Measurements from ENCODE around the gene TGFA. TPM values are rescaled to one million over a fixed set of nuclear protein-coding genes. Genes with fewer than 3 reads are reported as not detected.
A peak's percentile ranks its signal among the peaks of the same experiment; 100 is the strongest.

Gene TGFA
- total and polyA plus RNA-seq, 2 donors (not counting 1 experiment from before 2014, with no cell fraction given), result 0.06 TPM; not detected in 1

DNA sequence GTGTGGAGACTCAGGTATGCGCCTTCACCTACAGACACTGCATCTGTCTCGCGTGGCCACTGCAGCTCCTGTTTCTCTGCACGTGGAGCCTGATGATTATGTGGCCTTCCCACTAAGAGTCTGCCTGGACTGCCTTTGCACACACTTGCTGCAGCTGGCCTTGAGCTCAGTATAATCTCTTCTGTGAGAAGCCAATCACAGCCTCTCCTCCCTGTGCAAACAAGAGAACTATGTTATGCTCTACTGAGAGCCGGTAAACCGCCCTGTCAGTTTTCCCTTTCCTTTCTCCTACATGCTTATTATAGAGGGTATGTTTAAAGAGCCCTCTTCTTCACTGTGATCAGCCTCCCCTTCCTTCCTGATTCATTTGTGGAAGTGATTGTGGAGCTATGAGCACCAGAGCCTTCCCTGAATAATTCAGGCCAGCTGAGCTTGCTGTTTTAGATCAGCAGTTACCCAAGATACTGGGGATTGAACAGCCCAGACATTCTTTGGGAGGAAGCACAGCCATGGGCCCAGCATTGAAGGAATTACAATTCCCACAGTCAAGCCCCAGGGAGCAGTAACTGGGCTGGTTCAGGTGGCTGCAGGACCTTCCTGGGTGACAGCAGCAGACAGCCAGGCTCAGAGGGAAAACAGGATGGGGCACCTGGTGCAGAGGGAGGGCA, 3.7 kb upstream of the TGFA start:
- Histone ChIP-seq H3K36me3 (ENCODE audit: control insufficient read depth, insufficient read depth, low read length) (no peaks in the 10 kb centered on the region), H2AFZ (ENCODE audit: low read length) (no peak overlapping the region), H3K4me3 (replicated peaks in 1 of 4; ENCODE audit: control extremely low read depth in 1 of 4, insufficient read depth in 1 of 4, low read depth in 3 of 4, low read length in 4 of 4) (no peak overlapping the region), H3K9ac (ENCODE audit: insufficient read depth, low read length) (no peak overlapping the region), H3K27ac (ENCODE audit: insufficient read depth, low read length) (no peak overlapping the region), H3K4me1 (ENCODE audit: control insufficient read depth, extremely low read depth, insufficient read depth, low read length) (no peaks in the 10 kb centered on the region), H4K20me1 (ENCODE audit: control insufficient read depth, extremely low read depth, insufficient read depth, low read length) (no peaks in the 10 kb centered on the region), H3K79me2 (ENCODE audit: control insufficient read depth, insufficient read depth, low read length) (no peaks in the 10 kb centered on the region), H3K4me2 (ENCODE audit: extremely low read depth, insufficient read depth, low read length) (no peak overlapping the region), H3K27me3 (ENCODE audit: control insufficient read depth, insufficient read depth, low read length) (peaks cover 15% of the 10 kb centered on the region), H3K9me3 (ENCODE audit: control insufficient read depth, insufficient read depth, low read depth, low read length) (no peaks in the 10 kb centered on the region)
- TF ChIP-seq EZH2 (IDR thresholded peaks at IDR 0.05; ENCODE audit: low read length, missing control alignments) (no peak), CTCF (conservative IDR thresholded peaks at IDR 0.05 in 1 of 2, IDR thresholded peaks at IDR 0.05 in 1 of 2; ENCODE audit: low read depth in 1 of 2, low read length in 2 of 2) (no peak)
- DNase-seq (ENCODE audit: low read depth in 2 of 2), result no peak

DNA sequence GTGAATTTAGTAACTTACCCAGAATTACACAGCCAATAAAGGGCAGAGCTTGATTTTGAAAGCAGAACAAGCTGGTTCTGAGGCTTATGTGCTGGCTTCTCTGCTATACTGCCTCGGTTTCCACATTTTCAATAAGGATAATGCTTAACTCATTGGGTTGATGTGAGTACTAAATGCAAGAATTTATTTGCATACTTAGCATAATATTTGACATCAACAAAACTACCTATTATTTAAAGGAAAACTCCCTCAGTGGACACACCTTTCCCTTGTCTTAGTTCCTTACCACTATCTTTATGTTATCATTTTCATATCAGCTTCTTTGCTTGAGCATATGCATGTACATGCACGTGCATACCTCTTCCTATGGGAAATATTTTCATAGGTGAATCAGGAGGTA, 3.0 kb upstream of the TGFA start:
- Histone ChIP-seq H3K4me2 (ENCODE audit: extremely low read depth, insufficient read depth, low read length) (no peak overlapping the region), H3K4me3 (replicated peaks in 1 of 4; ENCODE audit: control extremely low read depth in 1 of 4, insufficient read depth in 1 of 4, low read depth in 3 of 4, low read length in 4 of 4) (no peak overlapping the region)
- no peak for TF ChIP-seq CTCF (conservative IDR thresholded peaks at IDR 0.05 in 1 of 2, IDR thresholded peaks at IDR 0.05 in 1 of 2; ENCODE audit: low read depth in 1 of 2, low read length in 2 of 2)
- no peak for TF ChIP-seq EZH2 (IDR thresholded peaks at IDR 0.05; ENCODE audit: low read length, missing control alignments)

DNA sequence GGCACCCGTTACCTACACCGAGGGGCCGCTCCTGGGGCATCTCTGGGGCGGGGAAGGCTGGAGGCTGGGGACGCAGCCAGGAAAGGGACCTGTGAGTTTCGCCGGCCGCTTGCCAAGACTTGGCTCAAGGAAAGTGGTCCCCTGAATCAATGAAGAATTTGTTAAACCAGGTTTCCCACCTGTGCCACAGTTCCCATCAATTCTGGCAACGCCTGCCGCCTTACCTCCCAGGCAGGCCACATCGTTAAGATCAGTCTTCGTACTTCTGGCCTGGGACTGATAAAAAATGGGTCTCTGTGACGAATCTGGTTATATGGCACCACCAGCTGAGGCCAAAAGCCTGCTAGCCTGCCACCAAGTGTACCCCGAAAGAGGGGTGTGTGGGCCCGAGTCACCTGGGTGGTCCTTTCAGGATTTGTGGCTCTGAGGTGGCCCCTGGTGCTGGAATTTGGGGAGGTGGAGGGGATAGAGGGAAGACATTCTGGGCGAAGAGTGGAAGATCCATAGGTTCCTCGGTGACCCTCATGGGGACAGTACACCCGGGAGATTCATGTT, 789 bp upstream of the TGFA start:
- no peak overlapping the region for H3K27ac ChIP-seq (ENCODE audit: insufficient read depth, low read length)
- no peak overlapping the region for H3K9ac ChIP-seq (ENCODE audit: insufficient read depth, low read length)
- TF ChIP-seq EZH2 (IDR thresholded peaks at IDR 0.05; ENCODE audit: low read length, missing control alignments) (no peak), CTCF (conservative IDR thresholded peaks at IDR 0.05 in 1 of 2, IDR thresholded peaks at IDR 0.05 in 1 of 2; ENCODE audit: low read depth in 1 of 2, low read length in 2 of 2) (no peak)
- H3K79me2 ChIP-seq (ENCODE audit: control insufficient read depth, insufficient read depth, low read length), result no peaks in the 10 kb centered on the region
- peak overlapping the region; percentile 64 for H3K4me2 ChIP-seq (ENCODE audit: extremely low read depth, insufficient read depth, low read length)
- H2AFZ ChIP-seq (ENCODE audit: low read length), result no peak overlapping the region
- H3K4me1 ChIP-seq (ENCODE audit: control insufficient read depth, extremely low read depth, insufficient read depth, low read length), result no peaks in the 10 kb centered on the region
- no peaks in the 10 kb centered on the region for H4K20me1 ChIP-seq (ENCODE audit: control insufficient read depth, extremely low read depth, insufficient read depth, low read length)
- no peak for DNase-seq (ENCODE audit: low read depth in 2 of 2)
- peak overlapping the region; percentile 10 to 55 (median 21) for H3K4me3 ChIP-seq (replicated peaks in 1 of 4; ENCODE audit: control extremely low read depth in 1 of 4, insufficient read depth in 1 of 4, low read depth in 3 of 4, low read length in 4 of 4)
- H3K36me3 ChIP-seq (ENCODE audit: control insufficient read depth, insufficient read depth, low read length), result no peaks in the 10 kb centered on the region
- peaks cover 21% of the 10 kb centered on the region for H3K27me3 ChIP-seq (ENCODE audit: control insufficient read depth, insufficient read depth, low read length)
- no peaks in the 10 kb centered on the region for H3K9me3 ChIP-seq (ENCODE audit: control insufficient read depth, insufficient read depth, low read depth, low read length)

More for the DNA sequence above, 3.0 kb upstream of the TGFA start:
- no peaks in the 10 kb centered on the region for H3K79me2 ChIP-seq (ENCODE audit: control insufficient read depth, insufficient read depth, low read length)
- no peaks in the 10 kb centered on the region for H3K4me1 ChIP-seq (ENCODE audit: control insufficient read depth, extremely low read depth, insufficient read depth, low read length)
- H3K36me3 ChIP-seq (ENCODE audit: control insufficient read depth, insufficient read depth, low read length), result no peaks in the 10 kb centered on the region
- no peaks in the 10 kb centered on the region for H3K9me3 ChIP-seq (ENCODE audit: control insufficient read depth, insufficient read depth, low read depth, low read length)
- no peak for DNase-seq (ENCODE audit: low read depth in 2 of 2)
- H3K27ac ChIP-seq (ENCODE audit: insufficient read depth, low read length), result no peak overlapping the region
- H3K9ac ChIP-seq (ENCODE audit: insufficient read depth, low read length), result no peak overlapping the region
- H3K27me3 ChIP-seq (ENCODE audit: control insufficient read depth, insufficient read depth, low read length), result peaks cover 21% of the 10 kb centered on the region
- H4K20me1 ChIP-seq (ENCODE audit: control insufficient read depth, extremely low read depth, insufficient read depth, low read length), result no peaks in the 10 kb centered on the region
- no peak overlapping the region for H2AFZ ChIP-seq (ENCODE audit: low read length)

All from fibroblast of lung (primary cell).